ENCODE measurements around the gene DZIP1L.

The DZIP1L gene

GRCh38 chr3:138034918-138035317 lies 80.5 kb downstream of the DZIP1L start:
- DNase-seq (ENCODE audit: low read depth) = no peak

- DNase-seq (ENCODE audit: low read depth) = no peak
These were observed 82.2 kb downstream of the DZIP1L start for GRCh38 chr3:138033202-138033691.

GRCh38 chr3:138032567-138032966 lies 82.8 kb downstream of the DZIP1L start:
- no peak for DNase-seq (ENCODE audit: low read depth)

GRCh38 chr3:138031536-138031935 lies 83.9 kb downstream of the DZIP1L start:
- no peak for DNase-seq (ENCODE audit: low read depth)

- DNase-seq (ENCODE audit: low read depth) = no peak
These were observed 84.6 kb downstream of the DZIP1L start for GRCh38 chr3:138030734-138031280.

- DNase-seq (ENCODE audit: low read depth) = no peak
These were observed 87.6 kb downstream of the DZIP1L start for GRCh38 chr3:138027821-138028220.

GRCh38 chr3:138025553-138025952 lies 89.9 kb downstream of the DZIP1L start:
- DNase-seq (ENCODE audit: low read depth) = no peak

GRCh38 chr3:138023754-138024153 lies 91.7 kb downstream of the DZIP1L start:
- no peak for DNase-seq (ENCODE audit: low read depth)

- no peak for DNase-seq (ENCODE audit: low read depth)
These were observed 95.9 kb downstream of the DZIP1L start for GRCh38 chr3:138019281-138020069.

GRCh38 chr3:138016065-138016464 lies 99.3 kb downstream of the DZIP1L start:
- DNase-seq (ENCODE audit: low read depth) = no peak

- no peak for DNase-seq (ENCODE audit: low read depth)
These were observed 102.9 kb downstream of the DZIP1L start for GRCh38 chr3:138012526-138012925.
